B cell (primary cell): ENCODE results near the gene MYCBPAP. TPM values are rescaled to one million over a fixed set of nuclear protein-coding genes. Genes with fewer than 3 reads are reported as not detected.

ENCODE experiments used
- ATAC-seq: fragments of 200-7000 bp; cut with Tn5 transposase; one replicate; pipeline ENCODE4 v1.10.0; 2021; ENCODE audit warnings: low read depth, mild to moderate bottlenecking, moderate number of reproducible peaks, moderate library complexity
- CTCF ChIA-PET: fragments of 350-600 bp; sonication (Branson Sonifier 250); formaldehyde crosslinking; loops from one replicate; lab custom pipeline; 2021; ENCODE audit warnings: antibody characterized with exemption, inconsistent platforms; lab: Charles Lee
- POLR2A ChIA-PET: fragments of 350-600 bp; sonication (Branson Sonifier 250); formaldehyde crosslinking; loops from one replicate; lab custom pipeline; 2021; ENCODE audit warnings: antibody characterized with exemption; lab: Charles Lee
- DNase-seq: peaks from one replicate; pipeline ENCODE4 v3.0.0; 2013
- H2AFZ ChIP-seq: 2 replicates; pipeline ENCODE4 v1.6.1; 2012; ENCODE audit warnings: mild to moderate bottlenecking, low read depth, low read length; ENCODE audit not compliant: insufficient read depth, poor library complexity, severe bottlenecking
- H3K27ac ChIP-seq, 2 donors: 1 replicate in 1 of 2; 2 replicates in 1 of 2; pipeline ENCODE4 v1.5.1; 2012 to 2013; ENCODE audit warnings: low read length in 2 of 2, mild to moderate bottlenecking in 2 of 2, moderate library complexity in 1 of 2
- H3K27me3 ChIP-seq, 4 experiments: fragments of 200-600 bp in 1 of 4; sonication (generic) in 1 of 4; replicated peaks in 1 of 4; 1 replicate in 2 of 4; 2 replicates in 2 of 4; pipeline versions ENCODE4 v1.6.1 to v1.7.0; 2013 to 2016; ENCODE audit warnings: low read length in 3 of 4, mild to moderate bottlenecking in 2 of 4, mixed read lengths in 1 of 4, moderate library complexity in 1 of 4; ENCODE audit not compliant: insufficient read depth in 4 of 4, control insufficient read depth in 3 of 4; ENCODE audit errors: control extremely low read depth in 1 of 4
- H3K36me3 ChIP-seq, 2 experiments: replicated peaks in 1 of 2; 1 replicate in 1 of 2; 2 replicates in 1 of 2; pipeline versions ENCODE4 v1.6.1 to v1.7.1; 2013; ENCODE audit warnings: low read length in 1 of 2; ENCODE audit not compliant: insufficient read depth in 2 of 2, control insufficient read depth in 1 of 2; ENCODE audit errors: control extremely low read depth in 1 of 2, extremely low read depth in 1 of 2
- H3K4me1 ChIP-seq, 2 donors: fragments of 200-600 bp in 1 of 2; sonication (generic) in 1 of 2; 1 replicate in 1 of 2; 2 replicates in 1 of 2; pipeline versions ENCODE4 v1.5.1 to v1.6.1; 2013 to 2017; ENCODE audit warnings: low read length in 2 of 2; ENCODE audit not compliant: control insufficient read depth in 2 of 2, insufficient read depth in 2 of 2
- H3K4me2 ChIP-seq: replicated peaks from 2 replicates; pipeline ENCODE3; 2012; ENCODE audit warnings: mild to moderate bottlenecking, low read depth, low read length; ENCODE audit not compliant: poor library complexity, severe bottlenecking
- H3K4me3 ChIP-seq, 5 experiments: fragments of 200-600 bp in 1 of 5; sonication (generic) in 1 of 5; 1 replicate in 3 of 5; 2 replicates in 2 of 5; pipeline versions ENCODE4 v1.5.1 to v1.7.0; 2011 to 2016; ENCODE audit warnings: low read length in 4 of 5, mild to moderate bottlenecking in 4 of 5, low read depth in 2 of 5, control low read depth in 1 of 5, moderate library complexity in 1 of 5; ENCODE audit not compliant: insufficient read depth in 1 of 5; ENCODE audit errors: control extremely low read depth in 1 of 5, extremely low read depth in 1 of 5
- H3K79me2 ChIP-seq: fragments of 200-600 bp; sonication (generic); one replicate; pipeline ENCODE4 v1.6.0; 2016; ENCODE audit warnings: low read length; ENCODE audit not compliant: control insufficient read depth, insufficient read depth
- H3K9ac ChIP-seq: fragments of 200-600 bp; sonication (generic); 2 replicates; pipeline ENCODE4 v1.6.1; 2017; ENCODE audit warnings: mild to moderate bottlenecking, low read length, moderate library complexity
- H3K9me3 ChIP-seq, 3 donors: one replicate each; pipeline versions ENCODE4 v1.6.1 to v1.7.1; 2013; ENCODE audit warnings: low read length in 2 of 3; ENCODE audit not compliant: control insufficient read depth in 2 of 3, insufficient read depth in 1 of 3; ENCODE audit errors: control extremely low read depth in 1 of 3
- H4K20me1 ChIP-seq: 2 replicates; pipeline ENCODE4 v1.6.0; 2012; ENCODE audit warnings: mild to moderate bottlenecking, low read length; ENCODE audit not compliant: insufficient read depth, control insufficient read depth, poor library complexity, severe bottlenecking
- H3K27ac Mint-ChIP-seq: one replicate; pipeline ENCODE4 v1.8.0; 2021; ENCODE audit warnings: mixed read lengths
- H3K27me3 Mint-ChIP-seq: one replicate; pipeline ENCODE4 v1.8.0; 2021; ENCODE audit warnings: mixed read lengths
- H3K4me1 Mint-ChIP-seq: one replicate; pipeline ENCODE4 v1.8.0; 2021; ENCODE audit warnings: mixed read lengths
- H3K4me3 Mint-ChIP-seq: one replicate; pipeline ENCODE4 v1.8.0; 2021; ENCODE audit warnings: mixed read lengths
- H3K9me3 Mint-ChIP-seq: one replicate; pipeline ENCODE4 v1.8.0; 2022; ENCODE audit warnings: mixed read lengths; ENCODE audit not compliant: insufficient read depth
- CTCF ChIP-seq: fragments of 200-600 bp; IDR thresholded peaks from one replicate; pipeline ENCODE4 v1.8.0; 2022; ENCODE audit warnings: antibody characterized with exemption, mild to moderate bottlenecking
- EZH2 ChIP-seq: IDR thresholded peaks from 2 replicates; pipeline ENCODE4 v1.6.1; 2012; ENCODE audit warnings: borderline replicate concordance, low read depth, mild to moderate bottlenecking, moderate library complexity, low read length; ENCODE audit not compliant: insufficient read depth, poor library complexity, severe bottlenecking
- WGBS: methylation state at CpG from one replicate; pipeline ENCODE4 v1.1.5; 2013; ENCODE audit warnings: missing lambda C conversion rate; ENCODE audit not compliant: insufficient coverage; 5-methylcytosine and 5-hydroxymethylcytosine counted together
- intact Hi-C: fragments of 100-400 bp; cut with micrococcal nuclease; formaldehyde crosslinking; loops from one replicate; pipeline ENCODE4 v1.10.0; 2022
- polyA plus RNA-seq: library from polyadenylated mRNA; depleted of rRNA; stranded (reverse); fragments of >200 nt; gene quantifications from 2 replicates; pipeline ENCODE4 v1.2.3, GENCODE V29; 2012
- total RNA-seq, 2 donors: library from RNA; stranded (reverse); fragments of 120-200 nt in 1 of 2; gene quantifications; 1 replicate in 1 of 2; 2 replicates in 1 of 2; pipeline versions ENCODE4 v1.2.3 to v1.2.4, GENCODE V29; 2013 to 2022

MYCBPAP gene
- total and polyA plus RNA-seq, 2 donors (not counting 1 experiment from before 2014, with no cell fraction given) = 1.9 to 5.1 TPM

GRCh38 chr17:50478391-50479381, 29.6 kb upstream of the MYCBPAP start, which contains the start of gene RSAD1:
RSAD1 (plus strand) TSS chr17:50478860; CDS start chr17:50478885, 25 bp downstream.
- peak within 1 kb of the TSS; percentile 91 for H2AFZ ChIP-seq

More at GRCh38 chr17:50478391-50479381, 29.6 kb upstream of the MYCBPAP start, which contains the start of gene RSAD1:
- H3K27me3 ChIP-seq = peaks cover 0 to 7% (median 0%) of the 10 kb centered on the region in 4 experiments
- peak; percentile 90 for ATAC-seq
- WGBS = 3% methylated on average over 73 of the region's 75 CpGs
- no peaks in the 10 kb centered on the region for H3K9me3 ChIP-seq
- Mint-ChIP-seq H3K9me3 (no peaks in the 10 kb centered on the region), H3K4me1 (peaks cover 26% of the 10 kb centered on the region), H3K4me3 (peak within 1 kb of the TSS; percentile 92), H3K27me3 (peaks cover 3% of the 10 kb centered on the region), H3K27ac (peak within 1 kb of the TSS; percentile 91)
- ChIA-PET CTCF (interaction anchor here (0.7 to 2.4 kb wide), 17 partner anchors 11 to 241 kb away, joined by 3 to 45 read pairs (median 4); partner anchors contain the start of genes LRRC59 and LUC7L3), POLR2A (interaction anchor here (0.7 to 2.0 kb wide), 5 partner anchors 11 to 149 kb away, joined by 3 to 9 read pairs (median 6); partner anchors contain the start of genes EME1, LRRC59 and MRPL27)
- DNase-seq = peak; percentile 95
- H3K79me2 ChIP-seq = no peaks in the 10 kb centered on the region
- H3K4me2 ChIP-seq = peak within 1 kb of the TSS; percentile 87
- peak within 1 kb of the TSS; percentile 84 for H3K9ac ChIP-seq
- intact Hi-C loops = loop anchor here (1.0 to 5.0 kb wide), 9 partner anchors 22 to 229 kb away; partner anchors contain the start of genes ACSF2, ANKRD40, EME1 and LRRC59
- peaks cover 8% of the 10 kb centered on the region for H4K20me1 ChIP-seq
- H3K27ac ChIP-seq = peak within 1 kb of the TSS; percentile 69 to 86
- peaks cover 13 to 22% of the 10 kb centered on the region in 2 donors for H3K4me1 ChIP-seq
- peaks cover 2 to 23% of the 10 kb centered on the region in 2 experiments for H3K36me3 ChIP-seq
- H3K4me3 ChIP-seq = peak within 1 kb of the TSS; percentile 78 to 93 (median 91)
- TF ChIP-seq CTCF (peak; percentile 95), EZH2 (no peak)
